ENCODE measurements around the gene SHKBP1. TPM values are rescaled to one million over a fixed set of nuclear protein-coding genes. Genes with fewer than 3 reads are reported as not detected.

SHKBP1 gene
- total RNA-seq, 1 donor, result 16.3 TPM

- Histone ChIP-seq H3K27me3 (ENCODE audit: insufficient read depth, low read length) (peaks cover 22% of the 10 kb centered on the region), H3K4me3 (ENCODE audit: insufficient read depth, low read length) (peak overlapping the region; percentile 71), H3K27ac (ENCODE audit: low read depth, low read length) (no peak overlapping the region), H4K20me1 (ENCODE audit: insufficient read depth, low read length) (peaks cover 6% of the 10 kb centered on the region), H3K4me2 (ENCODE audit: insufficient read depth, low read length) (peak overlapping the region; percentile 81), H3K79me2 (ENCODE audit: insufficient read depth, low read length) (no peaks in the 10 kb centered on the region), H3K9me3 (ENCODE audit: low read depth, low read length) (no peaks in the 10 kb centered on the region), H2AFZ (ENCODE audit: low read length) (peak overlapping the region; percentile 66), H3K36me3 (ENCODE audit: insufficient read depth, low read length) (no peaks in the 10 kb centered on the region), H3K4me1 (ENCODE audit: insufficient read depth, low read length) (peaks cover 27% of the 10 kb centered on the region)
- TF ChIP-seq CTCF (IDR thresholded peaks at IDR 0.05; ENCODE audit: extremely low read depth, low read depth, low read length), result no peak
- peak; percentile 100 for DNase-seq (ENCODE audit: insufficient read length, low spot score, missing footprints)
These were observed 26.9 kb downstream of the SHKBP1 start for GRCh38 chr19:40603389-40604170.

- no peaks in the 10 kb centered on the region for H3K79me2 ChIP-seq (ENCODE audit: insufficient read depth, low read length)
- peak overlapping the region; percentile 71 for H3K4me3 ChIP-seq (ENCODE audit: insufficient read depth, low read length)
- peaks cover 16% of the 10 kb centered on the region for H3K27me3 ChIP-seq (ENCODE audit: insufficient read depth, low read length)
- H3K9me3 ChIP-seq (ENCODE audit: low read depth, low read length), result no peaks in the 10 kb centered on the region
- peak overlapping the region; percentile 81 for H3K4me2 ChIP-seq (ENCODE audit: insufficient read depth, low read length)
- H3K4me1 ChIP-seq (ENCODE audit: insufficient read depth, low read length), result peaks cover 29% of the 10 kb centered on the region
- H2AFZ ChIP-seq (ENCODE audit: low read length), result peak overlapping the region; percentile 41
- H4K20me1 ChIP-seq (ENCODE audit: insufficient read depth, low read length), result peaks cover 1% of the 10 kb centered on the region
- no peak for DNase-seq (ENCODE audit: insufficient read length, low spot score, missing footprints)
- H3K27ac ChIP-seq (ENCODE audit: low read depth, low read length), result no peak overlapping the region
- no peak for TF ChIP-seq CTCF (IDR thresholded peaks at IDR 0.05; ENCODE audit: extremely low read depth, low read depth, low read length)
- no peaks in the 10 kb centered on the region for H3K36me3 ChIP-seq (ENCODE audit: insufficient read depth, low read length)
These were observed 27.5 kb downstream of the SHKBP1 start for GRCh38 chr19:40604171-40604646.

GRCh38 chr19:40604647-40605215, 28.1 kb downstream of the SHKBP1 start:
- H3K27me3 ChIP-seq (ENCODE audit: insufficient read depth, low read length), result peaks cover 10% of the 10 kb centered on the region
- no peaks in the 10 kb centered on the region for H3K79me2 ChIP-seq (ENCODE audit: insufficient read depth, low read length)
- no peaks in the 10 kb centered on the region for H4K20me1 ChIP-seq (ENCODE audit: insufficient read depth, low read length)
- peaks cover 32% of the 10 kb centered on the region for H3K4me1 ChIP-seq (ENCODE audit: insufficient read depth, low read length)
- peak overlapping the region; percentile 84 for H2AFZ ChIP-seq (ENCODE audit: low read length)
- no peak for TF ChIP-seq CTCF (IDR thresholded peaks at IDR 0.05; ENCODE audit: extremely low read depth, low read depth, low read length)
- no peaks in the 10 kb centered on the region for H3K36me3 ChIP-seq (ENCODE audit: insufficient read depth, low read length)
- DNase-seq (ENCODE audit: insufficient read length, low spot score, missing footprints), result peak; percentile 68
- no peak overlapping the region for H3K27ac ChIP-seq (ENCODE audit: low read depth, low read length)
- H3K4me3 ChIP-seq (ENCODE audit: insufficient read depth, low read length), result peak overlapping the region; percentile 71
- H3K4me2 ChIP-seq (ENCODE audit: insufficient read depth, low read length), result peak overlapping the region; percentile 84
- H3K9me3 ChIP-seq (ENCODE audit: low read depth, low read length), result no peaks in the 10 kb centered on the region
